GM19035 (cell line): ENCODE measurements around the gene CYLD.

Experiments used
- ATAC-seq: cut with Tn5 transposase; IDR thresholded peaks from one replicate; pipeline ENCODE4 v1.9.1; 2021; ENCODE audit not compliant: unreplicated experiment

Gene CYLD

DNA sequence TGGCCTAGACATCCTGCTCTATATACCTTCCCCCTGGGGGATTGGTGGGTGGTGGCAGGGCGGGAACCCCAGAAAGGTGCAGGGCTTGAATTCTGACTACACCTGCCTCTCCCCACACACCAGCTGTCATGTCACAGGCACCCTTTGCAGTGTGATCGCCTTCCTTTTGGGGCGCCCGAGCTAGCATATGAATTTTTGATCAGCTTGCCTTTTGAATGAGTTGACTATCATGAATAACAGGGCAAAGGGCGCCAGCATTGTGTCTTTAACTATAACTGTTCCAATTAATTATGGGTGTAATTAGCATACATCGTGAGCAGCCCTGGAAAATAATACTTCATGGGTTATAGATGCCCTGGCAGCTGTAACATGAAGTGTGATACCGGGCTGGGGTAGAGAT lies 72.7 kb downstream of the CYLD start:
- ATAC-seq, result no peak

DNA sequence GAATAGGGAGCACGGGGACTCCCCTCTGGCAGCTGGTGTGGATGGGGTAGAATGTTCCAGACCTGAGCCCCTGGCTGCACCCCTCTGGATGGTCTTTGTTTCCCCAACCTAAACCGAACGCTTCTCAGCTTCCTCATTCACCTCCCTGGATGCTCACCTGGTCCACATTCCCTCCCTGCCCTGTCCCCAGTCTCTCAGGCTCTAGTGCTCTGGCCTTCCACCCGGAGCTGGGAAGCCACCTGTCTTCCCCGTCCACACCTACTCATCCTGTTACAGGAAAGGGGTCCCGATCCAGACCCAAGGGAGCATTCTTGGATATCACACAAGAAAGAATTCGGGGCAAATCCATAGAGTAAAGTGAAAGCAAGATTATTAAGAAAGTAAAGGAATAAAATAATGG lies 73.5 kb downstream of the CYLD start:
- no peak for ATAC-seq

DNA sequence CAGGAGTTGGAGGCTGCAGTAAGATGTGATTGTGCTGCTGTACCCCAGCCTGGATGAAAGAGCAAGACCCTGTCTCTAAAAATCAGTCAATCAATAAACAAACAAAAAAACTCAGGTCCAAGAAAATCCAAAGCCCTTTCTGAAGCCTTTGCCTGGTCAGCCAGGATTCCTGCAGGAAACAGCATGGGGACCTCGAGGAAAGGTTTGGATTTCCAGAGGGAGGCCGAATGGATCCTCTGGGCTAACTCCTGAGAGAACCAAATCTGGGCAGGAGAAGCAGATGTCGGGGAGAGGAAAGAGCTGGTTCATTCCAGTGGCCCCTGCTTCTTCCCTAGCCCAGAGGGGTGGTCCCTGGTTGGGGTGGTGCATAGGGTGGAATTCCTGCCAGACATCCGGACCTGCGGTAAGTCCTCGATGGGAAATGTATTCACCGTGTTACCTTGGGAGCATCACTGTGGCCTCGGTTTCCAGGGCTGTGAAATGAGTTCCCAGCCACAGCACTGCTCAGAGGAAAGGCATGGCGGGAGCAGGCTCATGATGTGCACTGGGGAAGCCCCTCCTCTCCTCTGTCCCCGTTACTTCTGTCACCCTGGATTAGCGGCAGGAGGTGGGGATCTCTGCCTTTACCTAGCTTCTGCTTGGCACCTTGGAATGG lies 75.1 kb downstream of the CYLD start:
- ATAC-seq, result no peak

DNA sequence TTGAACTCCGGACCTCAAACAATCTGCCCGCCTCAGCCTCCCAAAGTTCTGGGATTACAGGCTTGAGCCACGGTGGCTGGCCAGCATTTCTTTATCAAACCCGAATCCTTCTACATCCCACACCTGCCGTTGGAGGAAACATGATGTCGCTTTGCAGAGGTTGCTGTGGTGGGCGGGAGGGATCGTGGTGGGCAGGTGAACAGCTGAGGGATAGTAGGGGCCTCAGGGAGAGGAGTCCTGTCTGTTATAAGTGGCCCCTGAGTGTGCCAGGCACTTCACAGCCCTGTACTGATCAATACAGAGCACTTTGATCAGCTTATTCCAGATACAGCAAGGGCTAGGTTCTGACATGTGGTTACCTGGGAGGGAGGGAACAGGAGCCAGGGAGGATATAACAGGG lies 76.5 kb downstream of the CYLD start:
- ATAC-seq, result no peak

DNA sequence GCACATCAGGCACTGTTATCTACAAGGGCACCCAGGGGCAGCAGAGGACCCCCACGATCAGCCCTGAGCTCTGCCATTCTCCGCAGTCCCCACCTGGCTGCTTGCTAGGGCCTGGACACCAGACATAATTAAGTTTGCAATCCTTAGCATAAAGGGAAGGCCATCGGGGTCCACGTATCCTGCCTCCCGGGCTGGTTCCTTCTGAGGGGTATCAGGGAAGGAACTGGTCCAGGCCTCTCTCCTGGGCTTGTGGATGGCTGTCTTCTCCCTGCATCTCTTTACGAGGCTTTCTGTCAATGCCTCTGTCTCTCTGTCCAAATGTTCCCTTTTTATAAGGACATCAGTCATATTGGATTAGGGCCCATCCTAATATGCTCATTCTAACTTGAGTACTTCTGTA lies 77.8 kb downstream of the CYLD start:
- no peak for ATAC-seq

DNA sequence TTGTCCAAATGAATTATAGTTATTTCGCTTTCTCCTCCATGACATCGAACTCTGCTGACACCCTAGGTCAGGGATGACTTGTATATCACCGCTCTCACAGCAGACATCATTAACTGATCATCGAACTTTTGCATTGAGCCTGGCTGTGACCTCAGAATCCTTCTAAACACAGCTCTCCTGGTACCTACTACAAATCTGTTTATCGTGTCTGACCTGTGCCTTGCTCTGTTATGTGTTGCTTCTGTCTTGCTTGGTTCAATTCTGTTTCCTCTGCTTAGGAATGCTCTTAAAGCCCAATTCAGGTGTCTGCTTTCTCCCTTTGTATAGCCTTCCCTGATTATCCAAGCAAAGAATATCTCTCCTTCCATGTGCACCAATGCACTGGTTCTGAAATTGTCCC lies 78.3 kb downstream of the CYLD start:
- ATAC-seq, result no peak

DNA sequence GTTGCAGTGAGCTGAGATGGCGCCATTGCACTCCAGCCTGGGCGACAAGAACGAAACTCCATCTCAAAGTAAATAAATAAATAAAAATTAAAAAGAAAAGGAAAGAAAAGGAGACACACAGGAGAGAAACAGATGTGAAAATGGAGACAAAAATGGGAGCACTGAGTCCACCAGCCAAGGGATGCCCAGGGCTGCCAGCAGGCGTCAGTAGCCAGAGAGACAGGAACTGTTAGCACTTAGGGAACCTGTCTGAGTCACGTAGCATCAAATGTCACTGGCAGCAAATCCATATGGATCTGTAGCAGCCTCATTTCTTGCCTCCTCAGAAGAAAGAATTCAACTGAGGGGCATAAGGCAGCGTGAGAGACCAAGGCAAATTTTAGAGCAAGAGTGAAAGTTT lies 79.7 kb downstream of the CYLD start:
- ATAC-seq, result no peak

DNA sequence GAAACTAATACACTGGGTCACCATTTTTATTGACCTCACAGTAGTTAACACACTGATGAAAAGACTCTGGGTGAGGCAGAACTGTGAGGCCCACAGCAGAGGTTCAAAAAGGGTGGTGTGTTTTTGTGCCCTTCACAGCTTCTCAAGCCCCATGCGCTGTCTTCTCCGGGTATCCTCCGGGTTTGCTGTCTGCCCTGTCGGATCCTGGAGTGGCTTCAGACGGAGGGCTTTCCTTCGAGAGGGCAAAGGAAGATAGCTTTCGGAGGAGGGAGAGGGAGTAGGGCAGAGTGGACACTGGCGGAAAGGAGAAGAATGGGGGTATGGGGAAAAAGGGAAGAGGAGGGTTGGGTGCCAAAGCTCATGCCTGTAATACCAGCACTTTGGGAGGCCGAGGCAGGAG lies 80.8 kb downstream of the CYLD start:
- ATAC-seq, result no peak

DNA sequence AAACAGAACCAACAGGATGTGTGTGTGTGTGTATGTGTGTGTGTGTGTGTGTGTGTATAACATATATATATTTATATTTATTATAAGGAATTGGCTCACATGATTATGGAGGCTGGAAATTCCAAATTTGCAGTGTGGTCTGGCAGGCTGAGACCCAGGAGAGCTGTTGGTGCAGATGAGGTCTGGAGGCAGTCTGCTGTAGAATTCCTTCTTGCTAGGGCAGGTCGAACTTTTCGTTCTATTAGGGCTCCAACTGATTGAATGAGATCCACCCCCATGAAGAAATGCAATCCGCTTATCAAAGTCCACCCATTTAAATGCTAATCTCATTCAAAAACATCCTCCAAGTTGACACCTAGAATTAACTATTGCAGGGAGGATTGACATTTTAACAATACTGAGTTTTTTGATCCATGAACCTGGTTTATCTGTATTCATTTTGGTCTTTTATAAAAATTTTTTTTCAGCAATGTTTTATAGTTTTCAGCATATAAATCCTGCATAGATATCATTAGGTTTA lies 85.0 kb downstream of the CYLD start:
- ATAC-seq, result no peak

DNA sequence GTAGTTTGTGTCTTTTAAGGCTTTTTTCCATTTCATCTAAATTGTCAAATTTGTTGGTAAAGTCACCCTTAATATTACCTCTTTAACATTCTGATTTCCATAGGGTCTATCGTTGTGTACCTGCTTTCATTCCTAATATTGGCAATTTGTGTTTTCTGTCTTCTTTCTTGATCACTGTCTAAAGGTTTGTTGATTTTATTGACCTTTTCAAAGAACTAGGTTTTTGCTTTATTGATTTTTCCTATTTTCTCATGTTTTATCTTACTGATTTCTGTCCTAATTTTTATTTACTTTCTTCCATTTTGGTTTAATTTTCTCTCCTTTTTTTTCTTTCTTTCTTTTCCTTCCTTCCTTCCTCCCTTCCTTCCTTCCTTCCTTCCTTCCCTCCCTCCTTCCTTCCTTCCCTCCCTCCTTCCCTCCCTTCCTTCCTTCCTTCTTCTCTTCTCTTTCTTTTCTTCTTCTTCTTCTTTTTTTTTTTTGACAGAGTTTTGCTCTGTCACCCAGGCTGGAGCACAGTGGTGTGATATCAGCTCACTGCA lies 86.3 kb downstream of the CYLD start:
- ATAC-seq, result no peak

DNA sequence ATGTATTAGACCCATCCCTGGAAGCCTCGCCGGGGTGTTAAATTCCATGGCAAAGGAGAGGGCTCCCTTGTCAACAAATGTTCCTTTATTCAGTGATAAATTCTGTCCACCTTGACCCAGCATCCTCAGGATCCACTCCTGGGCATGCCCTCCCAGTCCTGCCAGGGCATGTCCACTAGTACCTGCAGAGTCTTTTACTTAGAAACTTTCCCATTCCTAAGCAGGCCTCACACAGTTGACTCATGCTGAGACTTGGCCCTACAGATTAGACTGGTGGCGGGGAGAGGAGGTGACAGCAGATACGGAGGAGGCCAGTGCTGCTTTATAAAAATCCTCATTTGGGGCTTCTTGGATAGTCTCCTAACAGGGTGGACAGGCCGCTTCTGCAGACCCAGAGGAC lies 88.8 kb downstream of the CYLD start:
- ATAC-seq, result no peak

DNA sequence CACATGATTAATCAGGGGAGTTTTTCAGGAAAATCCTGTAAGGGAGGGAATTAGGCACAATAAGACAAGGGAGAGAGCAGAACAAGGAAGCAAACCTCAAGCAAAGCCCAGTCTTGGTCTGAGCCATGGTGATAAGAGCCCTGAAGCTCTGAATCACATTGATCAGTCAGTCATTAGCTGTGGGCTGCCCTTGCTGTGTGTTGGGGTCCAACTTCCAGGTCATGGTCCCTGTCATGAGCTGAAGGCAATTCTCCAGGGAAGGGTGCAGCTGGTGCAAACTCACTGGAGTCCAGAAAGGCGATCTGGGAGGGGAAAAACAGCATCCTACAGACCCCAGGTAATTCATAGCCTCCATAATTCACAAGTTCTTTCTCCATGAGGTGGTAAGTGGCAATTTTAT lies 89.9 kb downstream of the CYLD start:
- ATAC-seq, result no peak

DNA sequence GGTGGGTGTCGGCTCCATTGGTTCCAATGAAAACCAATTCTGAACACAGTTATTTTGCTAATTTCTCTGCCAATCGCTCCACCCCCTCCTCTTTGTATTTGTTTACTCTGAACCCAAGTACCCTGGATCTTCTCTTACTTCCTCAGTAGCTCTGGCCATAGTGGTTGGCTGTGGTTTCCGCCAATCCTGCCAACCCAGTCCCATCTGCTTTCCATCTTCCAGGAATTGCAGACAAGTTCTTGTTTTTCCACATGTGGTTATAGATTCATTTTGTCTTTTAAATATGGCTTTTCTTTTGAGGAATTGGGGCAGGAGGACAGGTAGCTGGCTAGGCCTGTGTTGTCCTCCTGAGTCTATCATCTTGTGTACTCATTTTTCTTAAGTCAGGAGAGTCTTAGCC lies 92.0 kb downstream of the CYLD start:
- no peak for ATAC-seq

DNA sequence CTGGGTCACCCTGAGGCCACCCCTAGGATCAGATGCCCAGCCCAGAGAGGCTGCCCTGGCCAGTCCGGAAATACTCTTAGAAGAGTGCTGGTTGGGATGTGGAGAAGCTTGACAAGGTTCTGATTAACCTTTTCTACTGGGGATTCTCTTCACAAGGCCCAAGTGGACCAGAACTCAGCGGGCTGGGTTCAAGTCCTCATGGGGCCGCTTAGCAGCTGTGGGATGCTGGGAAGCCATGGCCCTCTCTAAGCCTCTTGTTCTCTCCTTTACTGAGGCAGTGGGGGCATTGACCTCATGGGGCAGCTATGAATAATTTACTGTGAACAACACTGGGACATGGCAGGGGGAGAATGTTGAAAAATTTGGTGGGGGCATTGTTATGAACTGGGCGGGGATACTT lies 92.8 kb downstream of the CYLD start:
- ATAC-seq, result no peak

DNA sequence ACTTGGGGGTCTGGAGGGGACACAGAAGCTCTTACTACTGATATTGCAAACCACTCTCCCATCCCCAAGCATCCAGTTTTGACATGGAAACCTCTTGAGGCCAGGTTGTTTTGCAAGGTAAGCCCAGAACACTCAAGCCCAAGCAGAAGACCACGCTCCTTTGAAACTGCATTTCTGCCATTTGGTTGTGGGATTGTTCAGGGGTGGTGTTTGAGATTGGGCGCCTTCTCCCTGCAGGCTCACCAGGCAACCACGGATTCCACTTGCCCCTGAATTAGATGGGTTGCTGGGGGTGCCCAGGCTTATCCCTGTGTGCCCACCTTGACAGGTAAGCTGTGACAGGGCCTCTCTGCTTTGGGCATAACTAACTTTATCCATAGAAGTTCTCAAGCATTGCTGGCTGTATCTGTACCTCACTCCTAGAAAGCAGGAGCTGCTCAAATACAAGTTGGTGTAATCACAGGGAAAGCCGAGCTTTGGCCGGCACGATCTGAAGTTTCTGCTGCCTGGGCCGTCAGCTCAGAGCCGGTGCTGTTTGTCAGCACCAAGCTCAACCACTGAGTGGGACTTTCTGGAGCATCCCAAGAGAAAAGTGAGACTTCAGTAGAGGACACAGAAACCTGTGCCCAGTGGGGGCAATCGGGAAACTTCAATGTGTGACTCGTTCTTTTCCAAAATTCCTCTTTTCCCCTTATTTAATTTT lies 93.6 kb downstream of the CYLD start:
- ATAC-seq, result no peak

DNA sequence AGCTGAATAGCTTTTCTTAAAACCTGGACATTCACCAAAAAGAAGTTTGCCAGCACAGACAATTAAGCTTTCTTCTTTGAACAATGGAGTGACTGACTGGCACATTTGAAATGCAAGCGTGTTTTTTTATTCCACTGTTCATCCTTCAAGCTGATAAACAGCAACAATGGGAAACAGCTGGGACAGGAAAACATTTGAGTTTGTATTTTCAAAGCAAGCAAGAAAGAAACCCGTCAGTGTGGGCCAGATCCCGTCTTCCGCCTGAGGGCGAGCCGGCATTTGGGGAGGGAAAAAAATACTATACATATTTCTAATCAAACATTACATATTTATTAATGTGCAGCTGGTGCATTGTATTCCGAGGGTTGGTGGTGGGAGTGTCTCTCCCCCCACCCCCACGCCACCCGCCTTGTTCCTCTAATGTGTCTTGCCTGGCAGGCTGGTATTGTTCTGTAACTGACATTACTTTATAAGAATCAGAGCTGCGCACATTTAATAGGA lies 94.3 kb downstream of the CYLD start:
- ATAC-seq, result no peak

DNA sequence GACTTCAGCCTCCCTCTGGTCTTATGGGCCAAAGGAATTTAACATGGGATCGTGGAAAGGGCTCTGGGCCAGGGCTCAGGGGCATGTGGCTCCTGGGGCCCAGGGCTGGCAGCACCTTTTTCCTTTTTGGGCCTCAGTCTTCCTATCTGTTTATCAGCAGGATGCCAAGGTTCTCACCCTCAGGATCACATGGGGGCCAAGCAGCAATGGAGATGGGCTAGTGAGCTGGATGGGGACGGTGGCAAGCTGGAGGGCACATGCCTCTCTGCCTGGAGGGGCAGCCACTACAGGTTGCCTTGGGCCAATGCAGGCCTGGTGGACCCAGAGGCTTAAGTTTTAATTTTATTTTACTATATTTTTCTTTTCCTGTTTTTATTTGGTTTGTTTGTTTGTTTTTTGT lies 95.4 kb downstream of the CYLD start:
- no peak for ATAC-seq

DNA sequence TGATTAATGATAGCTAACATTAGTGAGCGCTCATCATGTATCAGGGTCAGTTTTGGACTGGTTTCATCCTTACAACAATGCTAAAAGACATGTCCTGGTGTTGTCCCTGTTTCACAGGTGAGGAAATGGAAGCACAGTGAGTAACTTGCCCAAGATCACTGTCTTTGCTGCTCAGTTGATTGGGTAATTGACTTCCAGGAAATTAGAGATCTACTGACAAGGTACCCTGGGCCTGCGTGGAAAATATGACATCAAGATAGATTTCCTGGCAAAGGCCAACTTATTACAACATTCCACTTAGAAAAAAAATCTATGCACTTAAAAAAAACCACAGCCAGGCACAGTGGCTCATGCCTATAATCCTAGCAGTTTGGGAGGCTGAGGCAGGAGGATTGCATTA lies 96.3 kb downstream of the CYLD start:
- ATAC-seq, result no peak

DNA sequence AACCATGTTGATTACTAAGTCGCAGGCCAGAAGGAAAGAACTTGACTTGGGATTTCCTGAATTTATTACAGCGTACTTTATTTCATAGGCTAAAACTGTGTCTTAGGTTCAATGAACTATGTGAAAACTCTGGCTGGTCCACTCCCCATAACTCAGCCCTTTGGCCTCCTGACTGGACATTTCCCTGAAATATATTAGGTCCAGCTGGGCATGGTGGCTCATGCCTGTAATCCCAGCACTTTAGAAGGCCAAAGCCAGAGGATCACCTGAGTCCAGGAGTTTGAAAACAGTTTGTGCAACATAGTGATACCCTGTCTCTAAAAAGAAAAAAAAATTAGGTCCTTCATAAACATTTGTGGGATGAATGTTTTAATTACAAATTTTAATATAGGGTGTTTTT lies 97.0 kb downstream of the CYLD start:
- ATAC-seq, result no peak

DNA sequence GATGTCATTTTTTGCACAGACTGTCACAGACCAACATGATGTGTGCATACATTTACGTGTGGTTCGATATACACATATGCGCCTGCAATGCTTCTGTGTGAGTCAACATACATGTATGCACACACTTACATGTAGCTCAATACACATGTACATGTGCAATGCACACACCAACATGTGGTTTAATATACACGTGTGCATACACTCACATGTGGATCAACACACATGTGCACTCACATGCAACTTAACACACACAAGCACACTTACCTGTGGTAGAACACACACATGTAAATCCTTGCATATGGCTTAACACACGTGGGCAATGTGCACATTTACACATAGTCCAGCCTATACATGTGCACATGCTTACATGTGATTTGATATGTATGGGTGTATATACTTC lies 97.5 kb downstream of the CYLD start:
- ATAC-seq, result no peak

DNA sequence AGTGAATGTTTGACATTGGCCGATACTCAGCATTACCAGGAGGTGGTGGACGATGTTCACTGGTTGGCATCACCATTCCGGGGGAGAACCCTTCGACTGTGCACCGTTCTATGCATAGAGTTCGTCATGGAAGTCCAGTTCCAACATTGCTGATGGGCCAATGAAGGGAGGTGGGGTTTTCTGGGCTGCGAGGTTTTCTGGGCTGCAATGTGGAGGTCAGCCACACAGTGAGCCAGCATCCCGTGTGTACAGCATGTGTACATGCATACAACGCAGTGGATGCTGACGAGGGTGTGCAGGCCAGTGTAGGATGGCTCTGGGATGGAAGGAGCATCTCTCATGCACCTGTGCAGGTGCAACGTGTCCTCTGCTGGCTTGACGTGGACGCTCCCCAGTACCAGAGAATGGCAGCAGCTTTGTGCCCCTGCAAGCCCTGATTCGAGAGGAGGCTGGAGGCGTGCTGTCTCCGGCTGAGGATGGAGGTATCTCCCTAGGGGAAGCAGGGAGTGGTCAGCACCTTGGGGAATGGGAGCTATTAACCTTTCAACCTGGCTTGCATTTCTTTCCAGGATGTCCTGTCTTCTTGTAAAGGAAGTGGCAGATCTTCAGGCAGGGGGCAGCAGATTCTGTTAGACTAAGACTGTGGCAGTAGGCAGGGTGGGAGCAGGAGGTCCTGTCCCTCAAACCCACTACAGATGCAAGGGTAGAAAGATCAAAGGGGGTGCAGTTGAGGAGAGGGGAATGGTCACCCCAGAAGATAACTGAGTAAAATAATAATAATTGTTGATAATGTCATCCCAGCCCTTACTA lies 98.2 kb downstream of the CYLD start:
- no peak for ATAC-seq
